Endothelial cell of umbilical vein (primary cell): Measurements from ENCODE around the gene IQGAP2. TPM values are rescaled to one million over a fixed set of nuclear protein-coding genes. Genes with fewer than 3 reads are reported as not detected.

Experiments used
- BruUV-seq: library from RNA; stranded (reverse); fragments of 400-500 nt; replicated peaks from 2 replicates; lab custom pipeline; 2021; lab: Mats Ljungman, UMichigan
- CTCF ChIA-PET: fragments of 300-600, 350-600 bp; sonication (Branson Sonifier 250); formaldehyde crosslinking; loops from one replicate; lab custom pipeline; 2021; ENCODE audit warnings: antibody characterized with exemption, inconsistent platforms; lab: Charles Lee
- POLR2A ChIA-PET: fragments of 300-600, 350-600 bp; sonication (Branson Sonifier 250); formaldehyde crosslinking; loops from one replicate; lab custom pipeline; 2021; ENCODE audit warnings: antibody characterized with exemption, inconsistent platforms; lab: Charles Lee
- DNase-seq: peaks from one replicate; pipeline ENCODE4 v3.0.0-alpha.2; 2011; ENCODE audit warnings: low read depth, low spot score
- FAIRE-seq: peaks from 2 replicates; lab custom pipeline; 2011; peaks lifted over from hg19 to GRCh38; lab: Jason Lieb, UNC
- H2AFZ ChIP-seq: 2 replicates; pipeline ENCODE4 v1.6.0; 2012; ENCODE audit warnings: low read depth, low read length, control low read depth, inconsistent platforms
- H3K27ac ChIP-seq: 2 replicates; pipeline ENCODE4 v1.5.1; 2011; ENCODE audit warnings: low read depth, mild to moderate bottlenecking, control low read depth, low read length, moderate library complexity; ENCODE audit not compliant: insufficient read depth
- H3K27me3 ChIP-seq, 2 experiments: 2 replicates each; pipeline versions ENCODE4 v1.6.0 to v1.6.1; 2011; ENCODE audit warnings: low read length in 2 of 2, mixed read lengths in 1 of 2; ENCODE audit not compliant: control insufficient read depth in 2 of 2, insufficient read depth in 2 of 2
- H3K36me3 ChIP-seq, 2 experiments: 2 replicates in 1 of 2; 3 replicates in 1 of 2; pipeline ENCODE4 v1.5.1; 2011; ENCODE audit warnings: low read length in 2 of 2, mild to moderate bottlenecking in 1 of 2, moderate library complexity in 1 of 2; ENCODE audit not compliant: control insufficient read depth in 2 of 2, insufficient read depth in 2 of 2; ENCODE audit errors: extremely low read depth in 1 of 2
- H3K4me1 ChIP-seq: 3 replicates; pipeline ENCODE4 v1.5.1; 2011; ENCODE audit warnings: mild to moderate bottlenecking, low read length; ENCODE audit not compliant: control insufficient read depth, insufficient read depth; ENCODE audit errors: extremely low read depth
- H3K4me2 ChIP-seq: 2 replicates; pipeline ENCODE4 v1.6.1; 2011; ENCODE audit warnings: low read length, control low read depth, mixed read lengths; ENCODE audit not compliant: insufficient read depth
- H3K4me3 ChIP-seq, 3 experiments: fragments of 200-600 bp in 1 of 3; sonication (generic), shearing (Covaris generic) in 1 of 3; replicated peaks in 1 of 3; 2 replicates each; pipeline ENCODE4 v1.5.1; 2011 to 2016; ENCODE audit warnings: control low read depth in 3 of 3, low read length in 3 of 3, mild to moderate bottlenecking in 2 of 3, inconsistent platforms in 1 of 3, low read depth in 1 of 3, moderate library complexity in 1 of 3; ENCODE audit not compliant: insufficient read depth in 1 of 3
- H3K79me2 ChIP-seq: 2 replicates; pipeline ENCODE4 v1.6.0; 2012; ENCODE audit warnings: low read length, inconsistent platforms; ENCODE audit not compliant: control insufficient read depth, insufficient read depth
- H3K9ac ChIP-seq: replicated peaks from 2 replicates; pipeline ENCODE3; 2011; ENCODE audit warnings: low read length, control low read depth; ENCODE audit not compliant: insufficient read depth; ENCODE audit errors: extremely low read depth
- H3K9me1 ChIP-seq: replicated peaks from 3 replicates; pipeline ENCODE4 v1.6.0; 2011; ENCODE audit warnings: mild to moderate bottlenecking, low read length; ENCODE audit not compliant: control insufficient read depth, insufficient read depth; ENCODE audit errors: extremely low read depth
- H3K9me3 ChIP-seq: replicated peaks from 2 replicates; pipeline ENCODE4 v1.5.1; 2012; ENCODE audit warnings: low read length, inconsistent platforms; ENCODE audit not compliant: control insufficient read depth, insufficient read depth
- H4K20me1 ChIP-seq: replicated peaks from 2 replicates; pipeline ENCODE3; 2011; ENCODE audit warnings: mild to moderate bottlenecking, low read length; ENCODE audit not compliant: control insufficient read depth, insufficient read depth; ENCODE audit errors: extremely low read depth
- EZH2 ChIP-seq: IDR thresholded peaks from 2 replicates; pipeline ENCODE4 v1.6.1; 2012; ENCODE audit warnings: borderline replicate concordance, low read depth, mild to moderate bottlenecking, moderate library complexity, low read length, inconsistent platforms; ENCODE audit not compliant: severe bottlenecking
- FOS ChIP-seq: IDR thresholded peaks from 2 replicates; pipeline ENCODE4 v1.6.1; 2011; ENCODE audit warnings: mild to moderate bottlenecking, low read length, moderate library complexity, borderline replicate concordance; ENCODE audit not compliant: insufficient read depth
- GATA2 ChIP-seq: IDR thresholded peaks from 2 replicates; pipeline ENCODE4 v1.7.0; 2011; ENCODE audit warnings: low read depth, mild to moderate bottlenecking, moderate library complexity, mixed read lengths, low read length; ENCODE audit not compliant: insufficient read length, insufficient read depth
- JUN ChIP-seq: IDR thresholded peaks from 2 replicates; pipeline ENCODE4 v1.6.1; 2011; ENCODE audit warnings: borderline replicate concordance, low read depth; ENCODE audit not compliant: insufficient read length, insufficient read depth
- MYC ChIP-seq: IDR thresholded peaks from one replicate; pipeline ENCODE4 v1.6.1; 2011; ENCODE audit warnings: mild to moderate bottlenecking, low read depth, low read length
- POLR2A ChIP-seq: IDR thresholded peaks from 2 replicates; pipeline ENCODE4 v1.6.1; 2012; ENCODE audit warnings: low read depth, mild to moderate bottlenecking, control low read depth, low read length
- POLR2AphosphoS5 ChIP-seq: IDR thresholded peaks from 2 replicates; pipeline ENCODE4 v1.6.1; 2012; ENCODE audit warnings: low read depth, mild to moderate bottlenecking, control low read depth, low read length, moderate library complexity; ENCODE audit not compliant: insufficient read depth
- dilution Hi-C: fragments of 300-500 bp; cut with MboI; formaldehyde crosslinking; loops from one replicate; pipeline ENCODE4 v1.15.0; 2019; ENCODE audit warnings: low sequenced_read_pairs; ENCODE audit not compliant: extremely low pct_ligation_motif_present
- intact Hi-C: fragments of 100-400 bp; cut with micrococcal nuclease; formaldehyde crosslinking; loops from one replicate; pipeline ENCODE4 v1.10.0; 2022
- polyA plus RNA-seq, 4 experiments: library from polyadenylated mRNA; depleted of rRNA in 3 of 4; stranded (reverse) in 3 of 4; unstranded in 1 of 4; fragments of >200 nt; gene quantifications; 2 replicates each; pipeline versions ENCODE4 v1.2.1 to v1.2.3, GENCODE V29; 2011 to 2012; ENCODE audit warnings: missing spikeins in 1 of 4
- total RNA-seq: library from RNA; stranded (reverse); gene quantifications from 2 replicates; pipeline ENCODE4 v1.2.3, GENCODE V29; 2021
- TF ChIP-seq, protein P1 (sequence below), 2 donors: IDR thresholded peaks; 1 replicate in 1 of 2; 2 replicates in 1 of 2; pipeline ENCODE4 v1.5.1; 2011; ENCODE audit warnings: low read length in 2 of 2, mild to moderate bottlenecking in 2 of 2, moderate library complexity in 2 of 2, control low read depth in 1 of 2, inconsistent platforms in 1 of 2, low read depth in 1 of 2; ENCODE audit not compliant: insufficient read depth in 1 of 2; ENCODE audit errors: extremely low read depth in 1 of 2
- TF ChIP-seq, protein P2 (sequence below): IDR thresholded peaks from 2 replicates; pipeline ENCODE4 v1.6.1; 2011; ENCODE audit not compliant: insufficient read depth, insufficient read length

The IQGAP2 gene
- total and polyA plus RNA-seq, 2 donors (not counting 3 experiments of a cell fraction or from before 2014, with no cell fraction given) = 4.5 to 4.7 TPM

DNA sequence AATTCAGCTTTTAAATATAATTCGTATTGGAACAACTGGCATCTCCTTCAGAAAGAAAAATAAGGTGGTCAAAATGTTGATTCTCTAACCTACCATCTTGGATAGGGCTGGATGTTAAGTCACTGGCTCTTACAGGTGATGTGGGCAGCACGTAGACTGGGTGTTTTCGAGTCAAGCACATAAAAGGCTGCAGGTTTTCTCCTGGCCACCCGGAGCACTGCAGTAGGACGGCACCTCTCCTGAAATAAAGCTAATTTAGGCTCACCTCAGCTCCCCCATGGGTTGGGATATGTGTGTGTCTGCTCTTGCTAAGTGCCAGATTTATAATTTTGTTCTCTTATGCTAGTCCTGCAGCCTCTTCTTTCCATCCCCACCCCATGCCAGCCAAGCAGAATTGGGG is 80.3 kb downstream of the IQGAP2 start:
- Histone ChIP-seq H3K9ac (no peak overlapping the region), H2AFZ (no peak overlapping the region), H3K27me3 (peaks cover 0 to 2% of the 10 kb centered on the region in 2 experiments), H3K9me1 (no peaks in the 10 kb centered on the region), H3K4me2 (no peak overlapping the region), H3K9me3 (no peaks in the 10 kb centered on the region), H4K20me1 (no peaks in the 10 kb centered on the region), H3K79me2 (no peaks in the 10 kb centered on the region), H3K4me1 (no peaks in the 10 kb centered on the region), H3K36me3 (no peaks in the 10 kb centered on the region), H3K27ac (no peak overlapping the region), H3K4me3 (no peak overlapping the region)
- dilution Hi-C loops (no loop called here), intact Hi-C loops (no loop called here)
- FAIRE-seq (no peak), DNase-seq (no peak)
- no TSS peak for BruUV-seq
- TF ChIP-seq POLR2AphosphoS5 = no peak
- no peak for TF ChIP-seq POLR2A
- TF ChIP-seq GATA2 = no peak
- no peak for TF ChIP-seq MYC
- no peak for TF ChIP-seq JUN
- TF ChIP-seq, protein P1, sequence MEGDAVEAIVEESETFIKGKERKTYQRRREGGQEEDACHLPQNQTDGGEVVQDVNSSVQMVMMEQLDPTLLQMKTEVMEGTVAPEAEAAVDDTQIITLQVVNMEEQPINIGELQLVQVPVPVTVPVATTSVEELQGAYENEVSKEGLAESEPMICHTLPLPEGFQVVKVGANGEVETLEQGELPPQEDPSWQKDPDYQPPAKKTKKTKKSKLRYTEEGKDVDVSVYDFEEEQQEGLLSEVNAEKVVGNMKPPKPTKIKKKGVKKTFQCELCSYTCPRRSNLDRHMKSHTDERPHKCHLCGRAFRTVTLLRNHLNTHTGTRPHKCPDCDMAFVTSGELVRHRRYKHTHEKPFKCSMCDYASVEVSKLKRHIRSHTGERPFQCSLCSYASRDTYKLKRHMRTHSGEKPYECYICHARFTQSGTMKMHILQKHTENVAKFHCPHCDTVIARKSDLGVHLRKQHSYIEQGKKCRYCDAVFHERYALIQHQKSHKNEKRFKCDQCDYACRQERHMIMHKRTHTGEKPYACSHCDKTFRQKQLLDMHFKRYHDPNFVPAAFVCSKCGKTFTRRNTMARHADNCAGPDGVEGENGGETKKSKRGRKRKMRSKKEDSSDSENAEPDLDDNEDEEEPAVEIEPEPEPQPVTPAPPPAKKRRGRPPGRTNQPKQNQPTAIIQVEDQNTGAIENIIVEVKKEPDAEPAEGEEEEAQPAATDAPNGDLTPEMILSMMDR (IDR thresholded peaks at IDR 0.05; ENCODE audit: extremely low read depth in 1 of 2, insufficient read depth in 1 of 2, low read depth in 1 of 2, low read length in 2 of 2) = no peak
- no peak for TF ChIP-seq EZH2
- TF ChIP-seq, protein P2, sequence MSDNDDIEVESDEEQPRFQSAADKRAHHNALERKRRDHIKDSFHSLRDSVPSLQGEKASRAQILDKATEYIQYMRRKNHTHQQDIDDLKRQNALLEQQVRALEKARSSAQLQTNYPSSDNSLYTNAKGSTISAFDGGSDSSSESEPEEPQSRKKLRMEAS = no peak
- no peak for TF ChIP-seq FOS
- ChIA-PET POLR2A (no interaction called here), CTCF (interaction anchor here (1.4 kb wide), 1 partner anchor 100 kb away, joined by 3 read pairs; no protein-coding TSS in a partner anchor)
